Esophagus muscularis mucosa (tissue), 4 donors: ENCODE data around the gene HSD17B14. TPM values are rescaled to one million over a fixed set of nuclear protein-coding genes. Genes with fewer than 3 reads are reported as not detected.

Source experiments
- DNase-seq: peaks from one replicate; pipeline ENCODE4 v3.0.0-alpha.2; 2017; ENCODE audit errors: extremely low spot score
- H3K27ac ChIP-seq, 4 donors: fragments of 200-600 bp; sonication (generic); replicated peaks in 1 of 4; 1 replicate in 3 of 4; 2 replicates in 1 of 4; pipeline ENCODE4 v1.5.1; 2016 to 2019; ENCODE audit warnings: mild to moderate bottlenecking in 1 of 4
- H3K27me3 ChIP-seq, 4 donors: fragments of 200-600 bp; sonication (generic); one replicate each; pipeline versions ENCODE4 v1.5.1 to v1.6.0; 2016 to 2019
- H3K36me3 ChIP-seq, 4 donors: fragments of 200-600 bp; sonication (generic); one replicate each; pipeline ENCODE4 v1.5.1; 2016 to 2019
- H3K4me1 ChIP-seq, 4 donors: fragments of 200-600 bp; sonication (generic); one replicate each; pipeline ENCODE4 v1.5.1; 2016 to 2019
- H3K4me3 ChIP-seq, 4 donors: fragments of 200-600 bp; sonication (generic); 1 replicate in 2 of 4; 2 replicates in 2 of 4; pipeline ENCODE4 v1.5.1; 2016 to 2019; ENCODE audit warnings: mild to moderate bottlenecking in 4 of 4, moderate library complexity in 1 of 4
- H3K9me3 ChIP-seq, 4 donors: fragments of 200-600 bp; sonication (generic); 1 replicate in 3 of 4; 2 replicates in 1 of 4; pipeline ENCODE4 v1.5.1; 2016 to 2019
- EP300 ChIP-seq: sonication (generic); formaldehyde crosslinking; IDR thresholded peaks from one replicate; pipeline ENCODE4 v1.6.1; 2017; ENCODE audit warnings: antibody characterized with exemption
- POLR2A ChIP-seq: fragments of 450-650 bp; IDR thresholded peaks from one replicate; pipeline ENCODE4 v1.6.1; 2017; ENCODE audit warnings: antibody characterized with exemption, moderate library complexity, mild to moderate bottlenecking, low read depth
- POLR2AphosphoS5 ChIP-seq, 2 donors: sonication (generic); formaldehyde crosslinking; IDR thresholded peaks; one replicate each; pipeline ENCODE4 v1.6.1; 2017; ENCODE audit warnings: antibody characterized with exemption in 2 of 2
- WGBS: methylation state at CpG from one replicate; pipeline ENCODE4 v1.1.5; 2018; 5-methylcytosine and 5-hydroxymethylcytosine counted together
- intact Hi-C: fragments of 100-400 bp; cut with DNase I; formaldehyde crosslinking; loops from one replicate; pipeline ENCODE4 v1.15.1; 2023
- total RNA-seq, 4 donors: library from RNA; depleted of rRNA; stranded (reverse); fragments of >200 nt; gene quantifications; one replicate each; pipeline versions ENCODE4 v1.1.0 to v1.2.1, GENCODE V29; 2016
- TF ChIP-seq, protein P1 (sequence below), 3 experiments: fragments of 200-600 bp in 2 of 3; fragments of 450-650 bp in 1 of 3; sonication (generic) in 2 of 3; IDR thresholded peaks; one replicate each; pipeline ENCODE4 v1.5.1; 2017 to 2019; ENCODE audit warnings: antibody characterized with exemption in 3 of 3, mild to moderate bottlenecking in 2 of 3, moderate library complexity in 1 of 3

HSD17B14 gene
- total RNA-seq, 4 donors from 2014 or later: 7.1 to 8.9 (median 7.8) TPM

GRCh38 chr19:48797103-48797502 lies 39.2 kb downstream of the HSD17B14 start:
- Histone ChIP-seq H3K27ac (peak overlapping the region in 2 of 4 donors; percentile 11 to 88), H3K9me3 (no peaks in the 10 kb centered on the region), H3K27me3 (no peaks in the 10 kb centered on the region), H3K4me1 (peaks cover 16 to 28% (median 23%) of the 10 kb centered on the region in 4 donors), H3K36me3 (peaks cover 7 to 31% (median 18%) of the 10 kb centered on the region in 4 donors), H3K4me3 (no peak overlapping the region)
- TF ChIP-seq POLR2A (no peak), POLR2AphosphoS5 (IDR thresholded peaks at IDR 0.05) (no peak), EP300 (no peak)
- TF ChIP-seq, protein P1, sequence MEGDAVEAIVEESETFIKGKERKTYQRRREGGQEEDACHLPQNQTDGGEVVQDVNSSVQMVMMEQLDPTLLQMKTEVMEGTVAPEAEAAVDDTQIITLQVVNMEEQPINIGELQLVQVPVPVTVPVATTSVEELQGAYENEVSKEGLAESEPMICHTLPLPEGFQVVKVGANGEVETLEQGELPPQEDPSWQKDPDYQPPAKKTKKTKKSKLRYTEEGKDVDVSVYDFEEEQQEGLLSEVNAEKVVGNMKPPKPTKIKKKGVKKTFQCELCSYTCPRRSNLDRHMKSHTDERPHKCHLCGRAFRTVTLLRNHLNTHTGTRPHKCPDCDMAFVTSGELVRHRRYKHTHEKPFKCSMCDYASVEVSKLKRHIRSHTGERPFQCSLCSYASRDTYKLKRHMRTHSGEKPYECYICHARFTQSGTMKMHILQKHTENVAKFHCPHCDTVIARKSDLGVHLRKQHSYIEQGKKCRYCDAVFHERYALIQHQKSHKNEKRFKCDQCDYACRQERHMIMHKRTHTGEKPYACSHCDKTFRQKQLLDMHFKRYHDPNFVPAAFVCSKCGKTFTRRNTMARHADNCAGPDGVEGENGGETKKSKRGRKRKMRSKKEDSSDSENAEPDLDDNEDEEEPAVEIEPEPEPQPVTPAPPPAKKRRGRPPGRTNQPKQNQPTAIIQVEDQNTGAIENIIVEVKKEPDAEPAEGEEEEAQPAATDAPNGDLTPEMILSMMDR (IDR thresholded peaks at IDR 0.05): no peak
- WGBS: 100% methylated on average over 5 of the region's 7 CpGs
- intact Hi-C loops: loop anchor here (10.0 kb wide), 1 partner anchor 152 kb away; the partner anchor contains the start of gene CA11
- DNase-seq: no peak

DNA sequence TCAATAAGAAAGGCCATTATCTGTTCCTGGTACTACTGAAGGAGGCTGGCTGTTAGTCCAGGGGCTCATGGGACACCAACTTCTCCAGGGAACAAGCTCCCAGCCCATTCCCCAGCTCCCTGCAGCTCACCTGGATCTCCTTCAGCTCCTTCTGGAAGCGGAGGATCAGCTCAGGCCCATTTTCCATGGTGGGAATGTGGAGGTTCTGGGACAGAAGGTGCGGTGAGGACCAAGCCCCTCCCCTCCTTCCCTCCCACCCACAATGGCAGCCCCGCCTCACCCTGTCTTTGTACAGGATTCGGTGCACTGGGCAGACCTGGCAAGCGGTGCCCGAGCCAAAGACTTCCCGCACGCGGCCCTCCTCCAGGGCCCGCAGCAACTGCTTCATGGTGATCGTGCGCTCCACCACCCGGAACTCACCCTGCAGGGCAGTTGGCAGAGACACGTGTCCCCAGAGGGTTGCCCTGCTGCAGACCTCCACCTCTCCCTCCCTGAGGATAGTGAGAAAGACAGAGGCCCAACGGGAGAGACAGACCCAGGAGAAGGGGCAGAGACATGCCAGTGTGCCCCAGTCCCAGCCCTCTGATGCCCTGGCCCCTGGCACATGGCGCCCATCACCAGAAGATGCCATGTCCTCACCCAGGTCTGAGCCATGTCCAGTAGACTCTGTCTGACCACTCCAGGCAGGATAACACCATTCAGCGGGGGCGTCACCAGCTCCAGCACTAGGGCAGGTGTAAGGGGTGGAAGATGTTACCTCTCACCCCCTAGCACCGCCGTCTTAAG lies 39.8 kb downstream of the HSD17B14 start:
- Histone ChIP-seq H3K9me3 (no peaks in the 10 kb centered on the region), H3K4me3 (no peak overlapping the region), H3K27me3 (no peaks in the 10 kb centered on the region), H3K27ac (peak overlapping the region; percentile 86 to 92 (median 89)), H3K4me1 (peaks cover 16 to 28% (median 23%) of the 10 kb centered on the region in 4 donors), H3K36me3 (peaks cover 7 to 31% (median 18%) of the 10 kb centered on the region in 4 donors)
- WGBS: 91% methylated on average over 17 of the region's 20 CpGs
- no peak for DNase-seq
- intact Hi-C loops: loop anchor here (10.0 kb wide), 1 partner anchor 152 kb away; the partner anchor contains the start of gene CA11
- no peak for TF ChIP-seq POLR2AphosphoS5 (IDR thresholded peaks at IDR 0.05)
- TF ChIP-seq, protein P1 (IDR thresholded peaks at IDR 0.05): no peak
- no peak for TF ChIP-seq EP300
- TF ChIP-seq POLR2A: no peak

GRCh38 chr19:48795685-48796070 lies 40.6 kb downstream of the HSD17B14 start:
- Histone ChIP-seq H3K27ac (peak overlapping the region; percentile 86 to 92 (median 89)), H3K4me3 (peak overlapping the region in 2 of 4 donors; percentile 53 to 54), H3K4me1 (peaks cover 16 to 28% (median 23%) of the 10 kb centered on the region in 4 donors), H3K9me3 (no peaks in the 10 kb centered on the region), H3K27me3 (no peaks in the 10 kb centered on the region), H3K36me3 (peaks cover 7 to 31% (median 18%) of the 10 kb centered on the region in 4 donors)
- TF ChIP-seq, protein P1 (IDR thresholded peaks at IDR 0.05): no peak
- TF ChIP-seq POLR2AphosphoS5 (IDR thresholded peaks at IDR 0.05) (no peak), POLR2A (no peak), EP300 (no peak)
- intact Hi-C loops: loop anchor here (2.0 to 10.0 kb wide), 2 partner anchors 41 to 151 kb away; partner anchors contain the start of genes CA11 and HSD17B14
- DNase-seq: no peak
- 29% methylated on average over 1 of the region's 2 CpGs for WGBS

GRCh38 chr19:48795055-48795684 lies 41.1 kb downstream of the HSD17B14 start:
- H3K4me3 ChIP-seq: peak overlapping the region; percentile 51 to 66 (median 54)
- H3K27ac ChIP-seq: peak overlapping the region; percentile 86 to 92 (median 89)
- H3K36me3 ChIP-seq: peaks cover 7 to 31% (median 18%) of the 10 kb centered on the region in 4 donors
- peak; percentile 97 for DNase-seq
- TF ChIP-seq POLR2AphosphoS5 (IDR thresholded peaks at IDR 0.05) (peak; percentile 73 to 76), POLR2A (no peak), EP300 (no peak)
- TF ChIP-seq, protein P1 (IDR thresholded peaks at IDR 0.05): peak; percentile 96 to 97 (median 97)
- 2% methylated on average over 19 of the region's 38 CpGs for WGBS
- intact Hi-C loops: loop anchor here (2.0 to 10.0 kb wide), 2 partner anchors 42 to 150 kb away; partner anchors contain the start of genes CA11 and HSD17B14
- no peaks in the 10 kb centered on the region for H3K9me3 ChIP-seq
- H3K4me1 ChIP-seq: peaks cover 16 to 28% (median 23%) of the 10 kb centered on the region in 4 donors
- H3K27me3 ChIP-seq: no peaks in the 10 kb centered on the region
